M059J (cell line): ENCODE measurements around the gene TRERF1. TPM values are rescaled to one million over a fixed set of nuclear protein-coding genes. Genes with fewer than 3 reads are reported as not detected.

Source experiments
- DNase-seq: peaks from one replicate; pipeline ENCODE4 v3.0.0-alpha.2; 2012; ENCODE audit warnings: low read depth
- total RNA-seq: library from RNA; depleted of rRNA; stranded (reverse); fragments of >200 nt; shearing (Covaris generic); gene quantifications from 2 replicates; pipeline ENCODE4 v1.2.3, GENCODE V29; 2014

TRERF1 gene
- total RNA-seq, 1 experiment from 2014 or later = 8.5 TPM

- DNase-seq = no peak
These were observed 175.5 kb downstream of the TRERF1 start for GRCh38 chr6:42276034-42276890.

DNA sequence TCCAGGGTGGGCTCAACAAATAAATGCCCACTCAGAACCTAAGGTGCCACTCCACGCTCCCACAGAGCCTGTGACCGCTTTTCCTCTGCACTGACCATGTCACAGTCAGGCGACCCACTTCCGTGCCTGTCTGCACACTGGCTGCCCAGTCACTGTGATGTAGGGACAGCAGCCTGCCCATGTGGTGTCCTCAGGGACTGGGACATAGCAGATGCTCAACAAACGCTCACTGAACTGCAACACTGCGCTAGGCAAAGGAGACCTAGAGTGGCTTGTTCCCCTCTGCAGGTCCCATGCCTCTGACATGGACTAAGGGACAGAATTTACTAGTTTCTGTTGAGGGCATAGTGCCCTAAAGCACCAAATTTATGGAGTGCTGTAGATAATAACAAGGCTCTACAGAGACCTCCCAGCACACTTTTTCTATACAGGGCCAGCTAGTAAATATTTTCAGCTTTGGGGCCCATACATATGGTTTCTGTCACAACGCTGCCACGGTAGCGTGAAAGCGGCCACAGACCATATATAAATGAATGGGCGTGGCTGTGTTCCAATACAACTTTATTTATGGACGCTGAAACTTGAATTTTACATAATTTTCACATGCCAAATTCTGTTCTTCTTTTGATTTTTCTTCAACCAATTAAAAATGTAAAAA is 176.2 kb downstream of the TRERF1 start:
- DNase-seq = no peak

GRCh38 chr6:42274898-42275297 is 176.8 kb downstream of the TRERF1 start:
- DNase-seq = no peak

DNA sequence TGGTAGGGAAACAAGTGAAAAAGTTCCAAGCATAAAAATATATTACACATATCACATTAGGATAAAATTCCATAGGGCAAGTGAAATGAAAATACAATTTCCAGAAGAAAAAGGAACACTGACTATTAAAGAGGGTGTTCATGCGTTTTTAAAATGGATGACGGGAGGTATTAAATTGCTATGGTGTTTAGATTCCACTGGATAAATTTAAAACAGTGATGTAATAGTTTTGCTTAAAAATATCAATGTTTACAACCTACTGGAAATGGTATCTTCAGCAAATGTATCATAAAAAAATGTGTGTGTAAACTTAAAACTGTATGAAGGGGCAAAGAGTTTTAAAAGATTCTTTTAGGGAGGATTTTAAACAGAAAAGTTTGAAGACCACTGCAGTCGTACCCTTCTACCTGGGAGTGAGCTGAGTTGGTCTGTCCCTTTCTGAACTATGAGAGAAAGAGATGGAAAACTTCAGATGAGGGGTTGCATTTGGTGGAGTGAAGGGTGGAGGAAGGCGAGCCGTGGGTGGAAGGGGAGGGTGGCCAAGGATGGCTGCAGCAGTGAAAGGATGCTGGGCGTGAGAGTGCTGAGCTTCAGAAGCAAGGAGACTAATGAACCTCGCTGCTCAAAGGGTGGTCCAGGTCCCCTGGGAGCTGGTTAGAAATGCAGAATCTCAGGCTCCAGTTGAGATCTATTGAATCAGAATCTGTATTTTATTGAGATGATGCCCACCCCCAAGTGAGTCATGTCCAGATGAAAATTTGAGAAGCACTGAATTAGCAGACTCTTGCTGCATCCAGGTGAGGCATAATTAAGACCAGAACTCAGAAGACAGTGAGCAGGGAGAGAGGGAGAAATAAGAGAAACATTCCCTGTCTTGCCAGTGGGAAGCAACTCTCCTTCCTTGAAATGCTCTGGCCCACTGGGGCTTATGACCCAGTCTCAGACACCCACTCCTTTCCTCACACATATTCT is 179.6 kb downstream of the TRERF1 start:
- DNase-seq = no peak

DNA sequence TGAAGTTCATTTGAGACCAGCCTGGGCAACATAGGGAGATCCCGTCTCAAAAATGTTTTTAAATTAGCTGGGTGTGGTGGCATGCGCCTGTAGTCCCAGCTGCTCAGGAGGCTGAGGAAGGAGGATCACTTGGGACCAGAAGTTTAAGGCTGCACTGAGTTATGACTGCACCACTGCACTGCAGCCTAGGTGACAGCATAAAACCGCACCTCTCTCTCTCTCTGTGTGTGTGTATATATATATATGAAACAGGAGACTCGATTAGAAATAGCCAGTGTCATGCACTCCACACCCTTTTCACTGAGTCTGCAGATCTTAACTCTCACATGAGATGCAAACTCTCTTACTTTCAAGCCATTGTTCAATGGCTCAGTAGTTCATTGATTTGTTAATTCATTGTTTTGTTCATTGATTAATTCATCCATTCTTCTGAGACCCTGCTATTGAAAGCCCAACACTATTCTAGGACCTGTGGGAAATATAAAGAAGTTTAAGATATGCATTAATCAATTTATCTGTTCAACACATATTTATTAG is 181.7 kb downstream of the TRERF1 start:
- DNase-seq = no peak

- no peak for DNase-seq
These were observed 182.2 kb downstream of the TRERF1 start for GRCh38 chr6:42269553-42269952.

DNA sequence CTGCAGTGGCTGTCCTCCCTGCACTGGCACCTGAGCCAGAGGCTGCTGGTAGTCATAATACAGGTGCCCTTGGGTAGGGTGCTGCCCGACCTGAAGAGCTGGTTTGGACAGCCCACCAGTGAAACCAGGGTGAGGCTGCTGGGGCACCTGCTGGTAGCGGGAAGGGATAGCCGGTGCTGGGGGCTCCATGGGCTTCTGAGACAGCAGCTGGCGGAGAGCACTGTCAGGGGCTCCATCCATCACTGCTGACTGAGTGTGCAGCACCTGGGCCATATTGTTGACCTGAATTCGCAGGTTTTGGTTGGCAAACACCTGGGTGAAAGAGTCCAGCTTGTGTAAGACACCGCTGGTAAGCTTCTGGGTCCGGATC is 182.9 kb downstream of the TRERF1 start:
- DNase-seq = no peak

- DNase-seq = no peak
These were observed 183.5 kb downstream of the TRERF1 start for GRCh38 chr6:42268016-42268834.

DNA sequence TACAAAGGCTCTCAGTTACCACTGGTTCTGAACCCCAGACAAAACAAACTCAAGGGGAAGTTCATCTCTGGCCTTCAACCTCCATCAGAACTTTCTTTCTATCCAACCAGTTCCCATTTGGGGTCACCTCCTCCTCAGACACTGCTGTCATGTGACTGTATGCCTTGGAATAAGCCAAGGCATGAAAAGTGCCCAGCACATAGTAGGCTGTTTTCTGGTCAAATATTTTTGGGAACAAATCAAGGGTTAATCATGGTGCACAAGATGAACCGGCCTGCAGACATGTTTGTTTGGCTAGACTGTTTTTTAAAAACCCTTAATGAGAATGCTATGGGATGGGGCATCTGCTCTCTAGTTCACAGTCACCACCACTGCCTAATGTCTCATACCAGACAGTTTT is 185.2 kb downstream of the TRERF1 start:
- no peak for DNase-seq

DNA sequence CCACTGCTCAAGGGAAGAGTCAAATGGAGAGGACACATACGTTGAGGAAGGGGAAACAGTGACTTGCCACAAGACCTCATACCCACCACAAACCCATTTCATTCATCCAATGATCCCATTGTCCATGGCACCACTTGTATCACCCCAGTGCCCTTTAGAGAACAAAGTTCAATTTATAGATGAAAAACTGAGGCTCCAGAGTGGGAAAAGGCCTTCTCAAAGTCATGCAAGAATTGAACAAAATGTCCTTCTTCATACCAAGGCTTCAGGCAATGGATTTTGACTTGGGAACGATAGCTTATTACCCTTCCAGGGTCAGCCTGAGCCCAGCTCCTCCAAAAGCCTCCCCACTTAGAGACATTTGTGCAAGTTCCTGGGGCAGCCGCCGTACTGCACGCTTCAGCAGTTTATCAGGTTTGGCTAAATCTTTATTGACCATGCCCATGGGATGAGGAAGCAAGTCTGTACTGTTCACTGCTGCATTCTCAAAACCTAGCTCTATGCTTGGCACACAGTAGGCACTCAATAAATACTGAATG is 186.8 kb downstream of the TRERF1 start:
- no peak for DNase-seq

DNA sequence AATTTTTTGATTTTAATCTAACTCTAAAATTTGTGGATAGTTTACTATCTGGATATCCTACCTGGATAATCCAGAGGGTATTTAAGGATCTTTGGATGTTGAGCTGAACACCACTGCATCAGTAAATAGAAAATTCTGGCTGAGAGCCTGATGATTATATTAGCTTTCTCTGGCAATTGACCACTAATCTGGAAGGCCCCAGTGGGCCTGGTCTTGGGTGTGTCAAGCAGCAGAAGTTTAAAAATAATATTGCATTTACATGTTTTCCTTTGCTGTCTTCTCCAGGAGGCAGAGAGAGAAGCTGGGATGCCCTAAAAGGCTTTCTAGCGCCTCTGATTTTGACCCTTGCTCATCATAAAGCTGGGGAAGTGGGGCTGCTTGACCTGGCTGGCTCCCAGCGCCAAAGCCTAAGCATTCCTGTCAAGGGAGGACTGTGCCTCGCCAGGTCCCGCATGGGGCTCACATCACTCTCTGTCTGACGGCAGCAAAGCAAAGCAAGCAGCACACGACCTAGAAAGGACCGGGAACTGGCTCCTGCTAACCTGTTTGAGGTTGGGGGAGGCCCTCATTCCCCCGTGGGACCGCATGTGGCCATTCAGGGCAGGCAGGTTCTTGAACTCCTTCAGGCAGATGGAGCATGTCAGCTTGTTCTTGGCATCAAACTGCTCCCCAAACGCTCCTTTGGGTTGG is 187.4 kb downstream of the TRERF1 start:
- DNase-seq = no peak

DNA sequence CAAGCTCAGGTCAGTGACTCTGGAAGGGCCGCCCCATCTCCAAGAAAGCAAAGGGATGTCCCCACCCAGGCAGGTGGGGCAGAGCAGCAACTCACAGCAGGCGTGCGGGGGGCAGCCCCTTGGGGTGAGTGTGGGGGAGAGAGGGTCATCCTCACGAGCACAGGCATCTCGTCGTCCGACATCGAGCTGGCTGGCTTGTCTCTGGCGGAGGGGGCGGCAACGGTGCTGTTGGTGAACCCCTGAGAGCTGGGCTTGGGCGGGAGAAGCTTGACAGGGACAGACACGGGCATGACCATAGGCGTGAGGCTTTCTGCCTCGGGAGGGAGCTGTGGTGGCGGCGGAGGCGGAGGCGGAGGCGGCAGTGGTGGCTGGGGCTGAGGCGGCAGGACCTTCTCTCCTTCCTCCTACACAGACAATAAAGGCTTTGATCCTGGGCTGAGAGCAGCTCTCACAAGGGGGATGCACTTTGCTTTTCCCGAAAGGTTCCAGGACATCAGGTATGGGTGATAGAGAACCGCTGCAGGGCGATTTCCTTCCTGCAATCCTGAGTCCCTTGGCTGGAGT is 188.5 kb downstream of the TRERF1 start:
- DNase-seq = no peak

DNA sequence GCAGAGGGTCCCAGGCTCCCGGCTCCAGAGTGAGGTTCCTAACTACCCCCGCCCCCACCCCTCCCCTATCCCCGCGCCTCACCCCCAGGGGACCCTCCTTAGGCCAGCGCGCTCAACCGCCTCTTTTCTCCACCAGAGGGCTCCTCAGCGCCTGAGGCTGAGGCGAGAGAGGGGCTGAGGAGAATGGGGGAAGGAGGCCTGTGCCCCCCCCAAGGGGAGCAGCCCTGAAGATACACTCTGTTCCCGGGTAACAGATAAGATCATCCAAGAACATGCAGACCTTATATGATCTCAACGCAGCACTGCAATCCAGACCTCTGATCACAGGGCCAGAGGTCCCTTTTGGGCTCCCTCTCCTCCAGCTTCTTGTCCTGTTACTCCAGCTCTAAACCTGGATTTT is 190.8 kb downstream of the TRERF1 start:
- no peak for DNase-seq

DNA sequence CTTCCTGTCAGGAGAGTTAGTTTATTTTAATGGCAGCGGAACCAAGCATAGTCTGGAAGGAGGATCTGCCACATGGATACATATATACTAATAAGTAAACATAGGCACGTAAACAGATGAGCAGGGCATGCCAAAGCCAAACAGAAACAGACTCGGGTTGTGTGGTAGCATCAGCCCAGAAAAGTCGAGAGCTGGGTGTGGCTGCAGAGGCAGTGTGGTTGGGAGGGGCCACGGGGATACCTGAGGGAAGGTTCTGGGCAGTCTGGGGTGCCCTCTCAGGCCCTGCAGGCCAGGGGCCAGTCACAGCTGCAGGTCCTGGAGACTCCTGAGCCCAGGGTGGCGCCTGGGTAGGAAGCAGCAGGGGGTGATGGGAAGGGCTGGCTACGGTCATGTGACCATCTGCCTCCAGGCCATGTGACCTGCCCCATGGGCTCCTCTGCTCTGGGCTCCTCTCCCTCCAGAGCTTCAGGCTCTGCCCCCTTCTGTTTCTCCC is 191.3 kb downstream of the TRERF1 start:
- no peak for DNase-seq

DNA sequence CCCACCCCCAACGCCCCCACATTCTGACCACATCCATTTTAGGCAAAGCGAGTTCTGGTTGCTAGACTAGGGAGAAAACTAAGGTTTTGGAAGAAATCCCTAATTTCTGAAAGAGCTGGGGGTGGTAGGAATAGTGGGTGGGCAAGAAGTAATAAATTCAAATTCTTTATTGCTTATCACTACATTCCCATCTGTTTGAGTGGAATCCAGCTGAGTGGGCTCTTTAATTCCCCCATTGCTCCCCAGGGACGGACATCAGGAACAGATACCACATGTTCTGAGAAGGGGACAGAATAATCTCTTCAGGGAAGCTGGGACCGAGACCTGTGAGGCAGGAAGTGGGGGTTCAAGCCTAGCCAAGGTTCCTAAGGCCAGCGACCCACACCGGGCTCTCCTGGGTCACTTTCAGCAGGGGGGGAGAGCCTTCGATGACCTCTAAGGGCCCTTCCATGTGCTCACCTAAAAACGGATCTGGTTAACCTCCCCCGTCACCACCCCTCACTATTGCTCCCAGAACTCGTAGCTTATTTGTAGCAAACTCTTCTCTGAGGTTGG is 191.8 kb downstream of the TRERF1 start:
- DNase-seq = no peak

- no peak for DNase-seq
These were observed 192.4 kb downstream of the TRERF1 start for GRCh38 chr6:42259286-42259685.

- DNase-seq = no peak
These were observed 194.1 kb downstream of the TRERF1 start for GRCh38 chr6:42257614-42258013.

DNA sequence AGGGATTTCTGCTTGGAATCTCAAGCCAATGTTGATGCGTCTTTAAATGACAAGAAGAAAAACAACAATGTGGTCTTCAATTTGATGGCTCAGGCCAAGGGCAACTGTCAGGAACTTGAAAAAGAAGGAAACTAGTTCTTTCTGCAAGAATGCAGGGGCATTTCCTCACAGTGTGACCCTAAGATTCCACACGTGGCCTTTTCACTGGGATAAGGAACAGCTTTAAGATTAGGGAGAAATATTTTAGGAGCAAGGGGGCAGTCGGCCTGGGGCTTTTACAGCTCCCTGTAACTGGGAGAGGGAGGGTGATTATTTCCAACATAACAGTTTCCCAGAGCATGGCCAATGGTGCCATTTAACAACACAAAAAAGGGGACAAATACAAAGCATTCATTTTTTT is 194.7 kb downstream of the TRERF1 start:
- DNase-seq = no peak

DNA sequence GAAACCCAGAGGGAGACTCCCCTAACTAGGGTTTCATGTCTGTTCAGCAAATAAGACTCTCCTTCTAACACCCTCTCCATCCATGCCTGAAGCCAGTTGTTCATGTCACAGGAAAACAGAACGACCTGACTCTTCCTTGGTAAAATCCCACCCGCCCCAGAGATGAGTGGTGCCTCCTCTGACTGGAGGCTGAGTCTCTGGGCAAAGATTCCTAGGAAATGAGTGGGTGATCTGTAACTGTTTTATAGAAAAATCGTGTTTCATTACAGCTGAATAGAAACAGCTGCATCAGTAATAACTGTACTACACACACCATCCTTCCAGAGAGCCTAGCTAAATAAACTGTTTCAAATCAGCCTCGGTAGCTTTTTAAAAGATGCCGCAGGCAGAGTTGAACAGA is 196.7 kb downstream of the TRERF1 start:
- no peak for DNase-seq
